ENCODE measurements around the gene TMA7B.

TMA7B gene

DNA sequence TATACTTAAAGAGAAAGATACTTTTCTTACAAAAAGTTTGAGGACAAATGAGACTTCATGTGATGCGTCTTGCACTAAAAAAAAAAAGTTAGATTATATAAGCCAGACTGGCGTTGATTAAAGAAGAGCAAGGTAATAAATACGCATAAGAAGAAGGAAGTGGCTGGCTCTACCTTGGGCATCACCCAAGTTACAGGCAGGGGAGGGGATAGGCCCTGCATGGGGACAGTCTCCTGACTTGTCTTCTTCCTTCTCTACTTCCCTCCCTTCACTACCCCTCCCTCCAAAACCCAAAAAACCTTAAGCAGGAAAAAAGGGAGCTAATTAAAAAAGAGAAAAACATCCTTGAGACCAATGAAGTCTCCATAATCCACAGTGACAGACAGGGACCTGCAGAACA, 22.3 kb upstream of the TMA7B start:
- no peaks in the 10 kb centered on the region for H3K4me1 ChIP-seq (ENCODE audit: control insufficient read depth, insufficient read depth, low read length)
- H3K27me3 ChIP-seq (ENCODE audit: control insufficient read depth, insufficient read depth, low read length), result no peaks in the 10 kb centered on the region
- no peaks in the 10 kb centered on the region for H3K36me3 ChIP-seq (ENCODE audit: control insufficient read depth, insufficient read depth, low read length)
- no peak overlapping the region for H3K9ac ChIP-seq (ENCODE audit: low read length)
- H3K27ac ChIP-seq (ENCODE audit: low read depth, low read length), result no peak overlapping the region
- H3K4me3 ChIP-seq (ENCODE audit: low read length), result no peak overlapping the region

DNA sequence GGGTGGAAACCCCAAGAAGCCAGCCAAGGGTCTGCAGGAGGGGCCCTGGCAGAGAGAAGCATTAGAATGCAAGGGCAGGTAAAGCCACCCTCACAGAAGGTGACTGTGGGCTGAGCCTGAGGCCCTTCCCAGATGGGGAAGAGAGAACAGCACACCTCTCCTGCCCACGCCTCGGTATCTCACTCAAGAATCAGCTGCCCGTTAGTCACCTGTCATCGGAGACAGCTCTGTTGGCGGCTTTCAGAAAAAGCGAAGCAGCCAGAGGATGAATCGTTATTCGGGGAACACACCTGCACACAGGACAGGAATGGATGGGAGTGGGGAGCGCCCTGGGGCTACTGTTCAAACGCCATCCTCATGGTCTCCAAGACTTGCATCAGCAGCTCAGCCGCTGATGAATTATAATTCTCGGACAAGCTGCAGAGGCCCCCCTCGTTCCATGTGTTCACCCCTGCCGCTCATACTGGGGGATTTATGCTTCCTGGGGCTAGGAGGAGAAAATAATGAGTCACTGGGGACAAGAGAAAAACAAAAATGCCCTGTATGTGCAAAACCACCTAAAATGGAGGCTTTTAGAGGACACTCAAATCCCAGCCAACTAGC, 21.6 kb upstream of the TMA7B start:
- Histone ChIP-seq H3K27ac (ENCODE audit: low read depth, low read length) (no peak overlapping the region), H3K9ac (ENCODE audit: low read length) (no peak overlapping the region), H3K27me3 (ENCODE audit: control insufficient read depth, insufficient read depth, low read length) (no peaks in the 10 kb centered on the region), H3K4me3 (ENCODE audit: low read length) (no peak overlapping the region), H3K4me1 (ENCODE audit: control insufficient read depth, insufficient read depth, low read length) (no peaks in the 10 kb centered on the region), H3K36me3 (ENCODE audit: control insufficient read depth, insufficient read depth, low read length) (no peaks in the 10 kb centered on the region)

DNA sequence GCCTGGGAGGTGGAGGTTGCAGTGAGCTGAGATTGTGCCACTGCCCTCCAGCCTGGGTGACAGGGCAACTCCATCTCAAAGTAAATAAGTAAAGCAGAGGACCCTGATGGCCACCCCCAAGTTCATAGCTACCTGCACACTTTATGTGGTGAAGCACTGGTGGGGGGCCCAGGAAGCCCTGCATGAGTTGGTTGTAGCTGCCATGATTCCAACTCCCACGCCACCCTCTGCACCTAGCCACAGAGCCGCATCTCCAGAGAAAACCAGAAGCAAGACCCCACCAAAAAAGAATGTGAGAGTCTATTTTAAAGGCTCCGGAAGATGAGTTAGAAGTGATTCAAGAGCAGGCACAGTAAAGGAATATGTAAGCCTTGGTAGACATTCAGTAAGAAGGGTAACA, 20.4 kb upstream of the TMA7B start:
- Histone ChIP-seq H3K27ac (ENCODE audit: low read depth, low read length) (no peak overlapping the region), H3K4me1 (ENCODE audit: control insufficient read depth, insufficient read depth, low read length) (no peaks in the 10 kb centered on the region), H3K36me3 (ENCODE audit: control insufficient read depth, insufficient read depth, low read length) (no peaks in the 10 kb centered on the region), H3K9ac (ENCODE audit: low read length) (no peak overlapping the region), H3K27me3 (ENCODE audit: control insufficient read depth, insufficient read depth, low read length) (no peaks in the 10 kb centered on the region), H3K4me3 (ENCODE audit: low read length) (no peak overlapping the region)

DNA sequence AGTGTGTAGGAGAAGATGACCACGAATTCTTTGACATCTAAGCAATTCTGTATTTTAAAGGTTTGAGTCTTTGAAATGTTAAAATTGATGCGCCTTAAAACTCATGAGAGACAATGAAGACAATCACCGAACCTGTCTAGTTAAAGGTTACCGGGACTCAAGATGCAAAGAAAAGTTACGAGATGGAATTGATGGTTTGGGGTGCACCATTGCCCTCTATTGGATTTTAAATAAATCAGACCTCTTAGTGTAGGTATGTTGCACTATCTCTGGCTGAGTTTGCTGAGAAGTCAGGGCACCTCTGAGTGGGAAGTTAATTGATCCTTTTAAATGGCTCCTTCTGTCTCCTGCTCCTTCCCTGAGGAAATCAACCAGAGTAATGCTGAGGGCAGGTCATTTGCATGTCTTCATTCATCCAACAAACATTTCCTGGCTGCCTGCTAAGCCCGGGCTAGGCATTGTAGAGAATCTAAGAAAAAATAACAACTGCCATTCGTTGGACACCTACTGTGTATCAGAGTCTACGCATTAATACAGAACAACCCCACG, 19.4 kb upstream of the TMA7B start:
- H3K4me3 ChIP-seq (ENCODE audit: low read length), result no peak overlapping the region
- H3K9ac ChIP-seq (ENCODE audit: low read length), result no peak overlapping the region
- no peaks in the 10 kb centered on the region for H3K27me3 ChIP-seq (ENCODE audit: control insufficient read depth, insufficient read depth, low read length)
- H3K27ac ChIP-seq (ENCODE audit: low read depth, low read length), result no peak overlapping the region
- H3K36me3 ChIP-seq (ENCODE audit: control insufficient read depth, insufficient read depth, low read length), result no peaks in the 10 kb centered on the region
- no peaks in the 10 kb centered on the region for H3K4me1 ChIP-seq (ENCODE audit: control insufficient read depth, insufficient read depth, low read length)

DNA sequence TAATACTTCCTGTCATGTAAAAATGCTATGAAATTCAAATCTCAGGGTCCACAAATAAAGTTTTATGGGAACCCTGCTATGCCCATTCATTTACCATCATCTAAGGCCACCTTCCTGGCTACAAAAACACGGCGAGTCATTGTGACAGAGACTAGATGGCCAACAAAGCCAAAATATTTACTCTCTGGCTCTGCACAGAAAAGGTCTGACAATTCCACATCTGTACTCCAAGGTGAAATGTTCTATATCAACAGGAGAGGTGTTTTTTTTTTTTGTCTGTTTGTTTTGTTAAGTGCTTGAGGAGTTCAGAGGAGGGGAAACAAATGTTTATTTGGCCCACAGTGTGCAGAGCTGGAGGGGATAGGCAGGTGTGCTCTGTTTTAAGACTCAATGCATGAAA, 18.6 kb upstream of the TMA7B start:
- Histone ChIP-seq H3K4me1 (ENCODE audit: control insufficient read depth, insufficient read depth, low read length) (no peaks in the 10 kb centered on the region), H3K4me3 (ENCODE audit: low read length) (no peak overlapping the region), H3K9ac (ENCODE audit: low read length) (no peak overlapping the region), H3K27me3 (ENCODE audit: control insufficient read depth, insufficient read depth, low read length) (no peaks in the 10 kb centered on the region), H3K27ac (ENCODE audit: low read depth, low read length) (no peak overlapping the region), H3K36me3 (ENCODE audit: control insufficient read depth, insufficient read depth, low read length) (no peaks in the 10 kb centered on the region)

DNA sequence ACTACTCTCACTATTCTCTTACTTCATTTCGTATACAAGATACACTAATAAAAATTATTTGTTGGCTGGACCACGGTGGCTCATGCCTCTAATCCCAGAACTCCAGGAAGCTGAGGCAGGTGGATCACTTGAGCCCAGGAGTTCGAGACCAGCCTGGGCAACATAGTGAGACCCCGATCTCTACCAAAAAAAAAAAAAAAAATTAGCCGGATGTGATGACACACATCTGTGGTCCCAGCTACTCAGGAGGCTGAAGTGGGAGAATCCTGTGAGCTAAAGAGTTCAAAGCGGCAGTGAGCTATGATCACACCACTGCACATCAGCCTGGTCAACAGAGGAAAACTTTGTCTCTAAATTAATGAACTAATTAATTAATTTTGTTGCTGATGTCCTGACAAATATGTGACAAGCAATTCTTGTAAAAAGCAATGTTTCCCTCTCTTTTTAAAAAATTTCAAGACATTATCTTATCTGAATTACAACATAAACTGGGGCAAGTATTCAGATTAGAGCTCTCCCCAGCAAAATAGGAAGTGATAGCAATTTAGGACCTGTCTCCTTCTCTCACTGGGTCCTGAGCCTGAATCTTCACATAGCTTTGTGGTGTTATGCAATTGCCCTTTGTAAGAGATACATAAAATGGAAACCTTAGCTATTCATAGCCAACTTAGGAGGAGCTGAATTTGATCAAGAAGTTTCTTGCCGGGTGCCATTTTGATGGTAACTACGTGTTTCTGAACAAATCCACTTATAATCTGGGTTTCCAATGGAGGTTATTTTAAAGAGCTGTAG, 17.6 kb upstream of the TMA7B start:
- no peaks in the 10 kb centered on the region for H3K27me3 ChIP-seq (ENCODE audit: control insufficient read depth, insufficient read depth, low read length)
- H3K27ac ChIP-seq (ENCODE audit: low read depth, low read length), result no peak overlapping the region
- H3K4me1 ChIP-seq (ENCODE audit: control insufficient read depth, insufficient read depth, low read length), result no peaks in the 10 kb centered on the region

DNA sequence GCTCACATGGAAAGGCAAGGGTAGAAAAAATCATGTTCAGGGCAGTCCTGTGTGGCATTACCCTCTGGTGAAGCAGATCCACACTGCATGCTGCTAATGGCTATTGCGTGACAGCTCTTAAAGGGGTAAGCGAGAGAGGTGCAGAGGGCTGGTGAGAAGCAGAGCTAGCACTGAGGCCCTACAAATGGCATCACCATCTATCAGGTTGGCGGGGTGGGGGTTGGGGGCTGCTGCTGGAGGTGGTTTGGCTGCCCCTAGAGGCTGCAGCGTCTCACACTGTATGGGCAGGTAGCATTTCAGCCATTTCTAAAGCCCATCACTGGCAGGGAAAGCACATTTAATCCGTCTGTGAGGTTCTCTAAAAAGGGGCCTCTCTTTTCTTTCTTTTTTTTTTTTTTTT, 16.9 kb upstream of the TMA7B start:
- no peaks in the 10 kb centered on the region for H3K36me3 ChIP-seq (ENCODE audit: control insufficient read depth, insufficient read depth, low read length)
- no peaks in the 10 kb centered on the region for H3K4me1 ChIP-seq (ENCODE audit: control insufficient read depth, insufficient read depth, low read length)
- H3K27me3 ChIP-seq (ENCODE audit: control insufficient read depth, insufficient read depth, low read length), result no peaks in the 10 kb centered on the region
- no peak overlapping the region for H3K27ac ChIP-seq (ENCODE audit: low read depth, low read length)
- H3K9ac ChIP-seq (ENCODE audit: low read length), result no peak overlapping the region
- H3K4me3 ChIP-seq (ENCODE audit: low read length), result no peak overlapping the region

More for the DNA sequence above, 17.6 kb upstream of the TMA7B start:
- no peak overlapping the region for H3K9ac ChIP-seq (ENCODE audit: low read length)
- H3K36me3 ChIP-seq (ENCODE audit: control insufficient read depth, insufficient read depth, low read length), result no peaks in the 10 kb centered on the region
- H3K4me3 ChIP-seq (ENCODE audit: low read length), result no peak overlapping the region

DNA sequence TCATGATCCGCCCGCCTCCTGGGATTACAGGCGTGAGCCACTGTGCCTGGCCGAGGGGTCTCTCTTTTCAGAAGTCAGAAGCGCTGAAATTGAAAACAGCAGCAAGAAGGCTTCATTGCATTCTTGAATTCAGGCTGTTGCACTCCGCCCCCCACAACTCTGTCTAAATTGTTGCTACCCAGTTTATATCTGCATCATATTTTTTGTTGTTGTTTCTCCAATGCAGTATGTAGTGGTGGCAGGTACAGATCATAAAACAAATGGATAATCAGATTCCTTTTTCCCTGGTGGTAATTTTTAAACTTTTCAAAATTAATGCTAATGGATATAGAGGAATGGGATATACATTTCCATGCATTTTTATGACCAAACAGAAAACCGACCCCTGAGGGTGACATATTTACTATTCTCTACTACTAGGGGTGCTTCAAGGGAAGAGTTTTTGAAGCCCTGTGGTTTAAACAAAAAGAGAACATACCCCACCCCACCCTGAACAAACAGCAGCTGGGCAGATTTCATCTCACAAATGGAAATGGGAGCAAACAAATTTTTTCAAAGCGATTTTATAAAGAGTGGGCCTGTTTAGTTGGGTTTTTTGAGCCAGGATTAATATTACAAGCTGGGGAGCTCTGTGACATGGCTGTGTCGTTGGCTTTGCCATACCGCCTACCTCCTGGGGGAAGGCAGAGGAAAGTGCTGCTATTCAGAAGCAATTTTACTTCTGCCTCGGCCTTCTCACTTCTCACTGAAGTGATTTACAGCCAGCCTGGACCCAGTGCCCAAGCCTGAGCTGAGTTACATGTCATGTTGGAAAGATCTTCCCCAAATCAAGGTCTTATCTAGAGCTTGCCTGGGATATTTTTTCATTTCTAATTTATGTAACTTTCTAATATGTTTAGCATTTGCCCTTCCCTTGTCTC, 16.0 kb upstream of the TMA7B start:
- no peaks in the 10 kb centered on the region for H3K36me3 ChIP-seq (ENCODE audit: control insufficient read depth, insufficient read depth, low read length)
- no peak overlapping the region for H3K4me3 ChIP-seq (ENCODE audit: low read length)
- H3K4me1 ChIP-seq (ENCODE audit: control insufficient read depth, insufficient read depth, low read length), result no peaks in the 10 kb centered on the region
- no peaks in the 10 kb centered on the region for H3K27me3 ChIP-seq (ENCODE audit: control insufficient read depth, insufficient read depth, low read length)
- H3K9ac ChIP-seq (ENCODE audit: low read length), result no peak overlapping the region
- H3K27ac ChIP-seq (ENCODE audit: low read depth, low read length), result no peak overlapping the region

DNA sequence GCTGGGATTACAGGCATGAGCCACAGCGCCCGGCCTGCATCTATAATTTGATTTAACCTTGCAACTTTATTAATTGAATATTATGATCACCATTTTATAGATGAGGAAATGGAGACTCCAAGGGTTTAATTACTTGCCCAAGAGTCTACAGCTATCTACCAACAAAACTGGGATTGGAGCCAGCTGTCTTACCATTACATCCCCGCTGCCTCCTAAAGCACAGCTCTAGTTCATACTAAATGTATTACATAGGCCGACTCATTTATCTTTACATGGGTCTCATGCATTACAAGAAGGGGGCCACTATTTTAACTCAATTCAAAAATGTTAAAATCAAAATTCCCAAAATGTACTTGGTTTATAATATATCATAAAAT, 14.1 kb upstream of the TMA7B start:
- Histone ChIP-seq H3K36me3 (ENCODE audit: control insufficient read depth, insufficient read depth, low read length) (no peaks in the 10 kb centered on the region), H3K4me1 (ENCODE audit: control insufficient read depth, insufficient read depth, low read length) (no peaks in the 10 kb centered on the region), H3K9ac (ENCODE audit: low read length) (no peak overlapping the region), H3K27ac (ENCODE audit: low read depth, low read length) (no peak overlapping the region), H3K4me3 (ENCODE audit: low read length) (no peak overlapping the region), H3K27me3 (ENCODE audit: control insufficient read depth, insufficient read depth, low read length) (no peaks in the 10 kb centered on the region)

DNA sequence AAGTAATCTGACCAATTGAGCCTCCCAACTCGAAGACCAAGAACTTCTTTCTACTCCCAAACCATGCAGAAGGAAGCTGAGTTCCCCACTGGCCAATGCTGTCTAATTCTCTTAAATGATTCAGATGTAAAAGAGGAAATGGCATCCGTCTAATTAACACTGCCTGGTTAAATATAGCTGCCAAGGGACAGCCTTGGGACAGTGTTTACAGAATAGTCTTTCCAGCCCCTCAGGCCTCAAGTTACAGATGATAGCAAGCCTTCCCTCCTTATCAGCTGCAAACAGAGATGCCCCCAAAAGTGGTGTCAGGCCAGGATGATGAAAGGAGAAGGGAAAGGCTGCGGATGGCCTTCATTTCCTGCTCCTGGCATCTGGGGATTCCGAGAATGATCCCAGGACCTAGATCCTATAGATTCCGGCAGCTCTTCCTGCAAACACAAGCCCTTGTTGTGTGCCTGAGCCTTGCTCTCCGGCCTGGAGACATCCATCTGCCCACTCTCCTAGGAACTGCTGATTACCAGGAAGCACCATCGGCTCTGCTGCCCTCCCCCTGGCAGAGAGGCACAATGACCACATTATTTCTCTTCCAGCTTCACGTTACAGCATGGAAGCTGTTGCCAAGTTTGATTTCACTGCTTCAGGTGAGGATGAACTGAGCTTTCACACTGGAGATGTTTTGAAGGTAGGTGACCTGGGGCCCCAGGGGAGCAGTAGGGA, 13.5 kb upstream of the TMA7B start:
- H3K9ac ChIP-seq (ENCODE audit: low read length), result no peak overlapping the region
- no peak overlapping the region for H3K27ac ChIP-seq (ENCODE audit: low read depth, low read length)
- no peaks in the 10 kb centered on the region for H3K36me3 ChIP-seq (ENCODE audit: control insufficient read depth, insufficient read depth, low read length)
- H3K4me3 ChIP-seq (ENCODE audit: low read length), result no peak overlapping the region
- H3K4me1 ChIP-seq (ENCODE audit: control insufficient read depth, insufficient read depth, low read length), result no peaks in the 10 kb centered on the region
- H3K27me3 ChIP-seq (ENCODE audit: control insufficient read depth, insufficient read depth, low read length), result no peaks in the 10 kb centered on the region

DNA sequence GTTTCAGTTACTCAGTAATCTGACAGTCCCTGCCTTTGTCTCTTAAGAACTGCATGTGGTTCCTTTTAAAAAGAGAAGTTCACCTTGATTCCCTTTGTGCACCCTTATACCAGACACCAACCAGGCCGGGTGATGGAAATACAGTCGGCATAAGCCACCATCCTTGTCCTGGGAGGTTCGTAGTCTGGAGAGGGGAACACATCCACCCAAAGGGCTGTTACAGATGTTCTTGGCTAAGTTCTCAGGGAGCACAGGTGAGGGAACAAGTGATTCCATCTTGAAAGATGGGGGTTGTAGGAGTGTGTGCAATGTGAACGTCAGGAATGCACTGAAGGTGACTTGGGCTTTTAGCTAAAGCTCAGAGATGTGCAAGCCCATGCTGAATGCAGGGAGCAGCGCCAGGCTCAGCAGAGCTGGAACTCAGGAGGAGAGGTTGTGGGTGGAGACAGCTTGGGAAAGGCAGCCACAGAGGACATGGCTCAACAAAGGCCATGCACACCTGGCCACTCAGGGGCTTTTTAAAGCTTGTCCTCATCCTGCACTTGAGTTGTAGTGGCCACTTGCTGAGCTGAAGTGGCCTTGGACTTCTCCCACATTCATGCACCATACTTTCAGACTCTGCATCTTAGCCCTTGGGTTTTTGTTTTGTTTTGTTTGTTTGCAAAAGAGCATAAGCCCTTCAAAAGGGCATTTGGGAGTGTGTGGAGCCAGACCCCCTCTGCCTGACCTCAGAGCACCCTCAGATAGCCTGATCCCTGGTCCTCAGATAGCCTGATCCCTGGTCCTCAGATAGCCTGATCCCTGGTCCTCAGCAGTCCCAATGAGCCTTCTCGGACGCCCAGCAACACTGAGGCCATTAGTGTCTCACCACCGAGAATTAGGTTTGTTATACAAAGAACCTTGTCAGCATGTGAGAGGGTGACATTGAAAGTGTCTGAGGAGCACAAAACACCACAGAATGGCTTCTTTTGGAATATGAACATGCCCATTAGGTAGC, 12.7 kb upstream of the TMA7B start:
- H3K27ac ChIP-seq (ENCODE audit: low read depth, low read length), result no peak overlapping the region
- no peaks in the 10 kb centered on the region for H3K4me1 ChIP-seq (ENCODE audit: control insufficient read depth, insufficient read depth, low read length)
- H3K36me3 ChIP-seq (ENCODE audit: control insufficient read depth, insufficient read depth, low read length), result no peaks in the 10 kb centered on the region
- no peak overlapping the region for H3K9ac ChIP-seq (ENCODE audit: low read length)
- no peak overlapping the region for H3K4me3 ChIP-seq (ENCODE audit: low read length)
- H3K27me3 ChIP-seq (ENCODE audit: control insufficient read depth, insufficient read depth, low read length), result no peaks in the 10 kb centered on the region
